Spleen (tissue), 7 donors: ENCODE measurements around the gene FBXL12.

Experiments
- POLR2A ChIP-seq, 3 donors: fragments of 450-650 bp; IDR thresholded peaks; one replicate each; pipeline ENCODE4 v1.5.1; 2017; ENCODE audit warnings: antibody characterized with exemption in 3 of 3, mild to moderate bottlenecking in 1 of 3
- POLR2AphosphoS5 ChIP-seq, 3 donors: sonication (generic); formaldehyde crosslinking; IDR thresholded peaks; one replicate each; pipeline ENCODE4 v1.5.1; 2017; ENCODE audit warnings: antibody characterized with exemption in 3 of 3
- TF ChIP-seq, protein P1 (sequence below), 11 experiments: fragments of 200-600 bp in 7 of 11; fragments of 450-650 bp in 4 of 11; sonication (generic) in 4 of 11; IDR thresholded peaks in 8 of 11; conservative IDR thresholded peaks in 3 of 11; 1 replicate in 7 of 11; 2 replicates in 4 of 11; pipeline versions ENCODE4 v1.4.0 to v1.8.0; 2016 to 2021; ENCODE audit warnings: antibody characterized with exemption in 11 of 11, inconsistent platforms in 4 of 11, mild to moderate bottlenecking in 1 of 11
- donor health status: DM: no; HTN: no; CAD: no; lungs with moderate emphysema.
- donor health status: DM: no; HTN: no; CAD: no.
- donor health status: DM: no; HTN: no; CAD: no.

DNA sequence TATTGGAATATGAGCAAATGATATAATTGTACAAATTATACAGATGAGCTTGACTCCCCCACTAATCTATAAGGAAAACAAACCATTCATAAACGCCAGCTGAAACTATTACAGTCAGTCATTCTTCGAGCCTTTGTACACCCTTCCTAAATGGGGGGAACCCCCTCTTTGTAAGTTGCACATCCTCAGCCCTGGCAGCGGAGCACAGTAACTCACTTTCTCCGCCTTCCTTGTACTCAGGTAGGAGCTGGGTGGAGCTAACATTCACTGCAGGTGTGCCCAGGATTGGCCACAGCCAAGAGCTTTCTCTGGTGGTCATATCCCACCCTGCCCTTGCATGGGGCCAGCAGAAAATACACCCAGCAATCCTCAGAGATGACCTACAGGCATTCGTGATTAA is 44.9 kb upstream of the FBXL12 start:
- TF ChIP-seq, protein P1, sequence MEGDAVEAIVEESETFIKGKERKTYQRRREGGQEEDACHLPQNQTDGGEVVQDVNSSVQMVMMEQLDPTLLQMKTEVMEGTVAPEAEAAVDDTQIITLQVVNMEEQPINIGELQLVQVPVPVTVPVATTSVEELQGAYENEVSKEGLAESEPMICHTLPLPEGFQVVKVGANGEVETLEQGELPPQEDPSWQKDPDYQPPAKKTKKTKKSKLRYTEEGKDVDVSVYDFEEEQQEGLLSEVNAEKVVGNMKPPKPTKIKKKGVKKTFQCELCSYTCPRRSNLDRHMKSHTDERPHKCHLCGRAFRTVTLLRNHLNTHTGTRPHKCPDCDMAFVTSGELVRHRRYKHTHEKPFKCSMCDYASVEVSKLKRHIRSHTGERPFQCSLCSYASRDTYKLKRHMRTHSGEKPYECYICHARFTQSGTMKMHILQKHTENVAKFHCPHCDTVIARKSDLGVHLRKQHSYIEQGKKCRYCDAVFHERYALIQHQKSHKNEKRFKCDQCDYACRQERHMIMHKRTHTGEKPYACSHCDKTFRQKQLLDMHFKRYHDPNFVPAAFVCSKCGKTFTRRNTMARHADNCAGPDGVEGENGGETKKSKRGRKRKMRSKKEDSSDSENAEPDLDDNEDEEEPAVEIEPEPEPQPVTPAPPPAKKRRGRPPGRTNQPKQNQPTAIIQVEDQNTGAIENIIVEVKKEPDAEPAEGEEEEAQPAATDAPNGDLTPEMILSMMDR (IDR thresholded peaks at IDR 0.05 in 8 of 11, conservative IDR thresholded peaks at IDR 0.05 in 3 of 11), result no peak
- TF ChIP-seq POLR2A (IDR thresholded peaks at IDR 0.05) (no peak), POLR2AphosphoS5 (IDR thresholded peaks at IDR 0.05) (no peak)
